OCI-LY7 (cell line): ENCODE results near the gene CFAP90. TPM values are rescaled to one million over a fixed set of nuclear protein-coding genes. Genes with fewer than 3 reads are reported as not detected.

Experiments
- BruUV-seq: library from RNA; stranded (reverse); fragments of 400-500 nt; replicated peaks from 2 replicates; lab custom pipeline; 2021; lab: Mats Ljungman, UMichigan
- CTCF ChIA-PET: fragments of 300-600 bp; sonication (Branson Sonifier 250); formaldehyde crosslinking; loops from one replicate; lab custom pipeline; 2022; ENCODE audit warnings: antibody characterized with exemption; ENCODE audit not compliant: unreplicated experiment; lab: Charles Lee
- POLR2A ChIA-PET: fragments of 300-600 bp; sonication (Branson Sonifier 250); formaldehyde crosslinking; loops from one replicate; lab custom pipeline; 2022; ENCODE audit warnings: antibody characterized with exemption; lab: Charles Lee
- DNase-seq: peaks from one replicate; pipeline ENCODE4 v3.0.0-alpha.2; 2015; ENCODE audit warnings: low spot score
- H2AFZ ChIP-seq: fragments of 200-600 bp; sonication (generic), shearing (Covaris generic); 2 replicates; pipeline ENCODE4 v1.6.1; 2014; ENCODE audit warnings: mild to moderate bottlenecking, antibody characterized with exemption, low read length, moderate library complexity
- H3K27ac ChIP-seq: fragments of 200-600 bp; sonication (generic); 2 replicates; pipeline ENCODE4 v1.5.1; 2014; ENCODE audit warnings: mixed run types, low read depth, mild to moderate bottlenecking, moderate library complexity, low read length, inconsistent platforms; ENCODE audit not compliant: poor library complexity, severe bottlenecking
- H3K36me3 ChIP-seq: fragments of 200-600 bp; sonication (generic); 2 replicates; pipeline ENCODE4 v1.6.1; 2014; ENCODE audit warnings: mild to moderate bottlenecking, antibody characterized with exemption, low read length, moderate library complexity, mixed read lengths; ENCODE audit not compliant: insufficient read depth
- H3K4me1 ChIP-seq: fragments of 200-600 bp; sonication (generic); 2 replicates; pipeline ENCODE4 v1.5.1; 2014; ENCODE audit warnings: mild to moderate bottlenecking, low read length; ENCODE audit not compliant: insufficient read depth, poor library complexity, severe bottlenecking
- H3K4me2 ChIP-seq: fragments of 200-600 bp; sonication (generic); 2 replicates; pipeline ENCODE4 v1.6.1; 2014; ENCODE audit warnings: mild to moderate bottlenecking, low read length
- H3K4me3 ChIP-seq: fragments of 200-600 bp; sonication (generic); 2 replicates; pipeline ENCODE4 v1.5.1; 2014; ENCODE audit warnings: mild to moderate bottlenecking, low read depth, low read length; ENCODE audit not compliant: poor library complexity, severe bottlenecking
- H3K79me2 ChIP-seq: fragments of 200-600 bp; sonication (generic); 2 replicates; pipeline ENCODE4 v1.6.1; 2016; ENCODE audit warnings: low read depth, mild to moderate bottlenecking, low read length, moderate library complexity, mixed read lengths; ENCODE audit not compliant: insufficient read depth
- H3K9me2 ChIP-seq: fragments of 200-600 bp; sonication (generic); 2 replicates; pipeline ENCODE4 v1.6.1; 2016; ENCODE audit warnings: mild to moderate bottlenecking, low read length, mixed read lengths; ENCODE audit not compliant: insufficient read depth
- H3K9me3 ChIP-seq: fragments of 200-600 bp; sonication (generic); 2 replicates; pipeline ENCODE4 v1.6.1; 2014; ENCODE audit warnings: mild to moderate bottlenecking, mixed run types, low read length, mixed read lengths
- H4K20me1 ChIP-seq: fragments of 200-600 bp; sonication (generic); 2 replicates; pipeline ENCODE4 v1.6.1; 2014; ENCODE audit warnings: mild to moderate bottlenecking, antibody characterized with exemption, low read length, moderate library complexity, mixed read lengths; ENCODE audit not compliant: insufficient read depth
- CTCF ChIP-seq: fragments of 200-600 bp; sonication (generic); conservative IDR thresholded peaks from 2 replicates; pipeline ENCODE4 v1.5.1; 2014; ENCODE audit warnings: mild to moderate bottlenecking, antibody characterized with exemption, low read length, moderate library complexity, mixed read lengths
- EZH2phosphoT487 ChIP-seq: fragments of 200-600 bp; sonication (generic); IDR thresholded peaks from 2 replicates; pipeline ENCODE4 v1.6.1; 2018; ENCODE audit warnings: low read depth, borderline replicate concordance, mild to moderate bottlenecking, mixed run types, antibody characterized with exemption, low read length, moderate library complexity, mixed read lengths
- intact Hi-C: fragments of 100-400 bp; cut with micrococcal nuclease; formaldehyde crosslinking; loops from one replicate; pipeline ENCODE4 v1.10.0; 2022; ENCODE audit not compliant: unreplicated experiment
- total RNA-seq, 2 experiments: library from RNA; depleted of rRNA in 1 of 2; stranded (reverse); fragments of >200 nt in 1 of 2; shearing (Covaris generic) in 1 of 2; gene quantifications; 2 replicates each; pipeline ENCODE4 v1.2.3, GENCODE V29; 2014 to 2022

CFAP90 gene
- total RNA-seq, 2 experiments from 2014 or later, result not detected

GRCh38 chr5:7813576-7813975 is 37.4 kb downstream of the CFAP90 start:
- TF ChIP-seq CTCF (no peak), EZH2phosphoT487 (no peak)
- BruUV-seq, result no TSS peak
- H3K9me2 ChIP-seq, result no peaks in the 10 kb centered on the region
- no peak overlapping the region for H2AFZ ChIP-seq
- no peak for DNase-seq
- H3K4me3 ChIP-seq, result no peak overlapping the region
- H4K20me1 ChIP-seq, result no peaks in the 10 kb centered on the region
- no peak overlapping the region for H3K27ac ChIP-seq
- H3K9me3 ChIP-seq, result no peaks in the 10 kb centered on the region
- POLR2A ChIA-PET, result no interaction called here
- CTCF ChIA-PET, result interaction anchor here (0.6 kb wide), 1 partner anchor 157 kb away, joined by 3 read pairs; no protein-coding TSS in a partner anchor
- H3K4me1 ChIP-seq, result no peaks in the 10 kb centered on the region
- H3K79me2 ChIP-seq, result no peaks in the 10 kb centered on the region
- no peak overlapping the region for H3K4me2 ChIP-seq
- intact Hi-C loops, result no loop called here
- H3K36me3 ChIP-seq, result no peaks in the 10 kb centered on the region

GRCh38 chr5:7813007-7813406 is 37.9 kb downstream of the CFAP90 start:
- ChIA-PET POLR2A (no interaction called here), CTCF (interaction anchor here (0.6 kb wide), 1 partner anchor 157 kb away, joined by 3 read pairs; no protein-coding TSS in a partner anchor)
- Histone ChIP-seq H2AFZ (no peak overlapping the region), H3K4me2 (no peak overlapping the region), H3K4me1 (no peaks in the 10 kb centered on the region), H3K27ac (no peak overlapping the region), H3K9me2 (no peaks in the 10 kb centered on the region), H3K79me2 (no peaks in the 10 kb centered on the region), H4K20me1 (no peaks in the 10 kb centered on the region), H3K9me3 (no peaks in the 10 kb centered on the region), H3K36me3 (no peaks in the 10 kb centered on the region), H3K4me3 (no peak overlapping the region)
- DNase-seq, result no peak
- no TSS peak for BruUV-seq
- TF ChIP-seq CTCF (no peak), EZH2phosphoT487 (no peak)
- intact Hi-C loops, result no loop called here

GRCh38 chr5:7811715-7812114 is 39.2 kb downstream of the CFAP90 start:
- H2AFZ ChIP-seq, result no peak overlapping the region
- no peak overlapping the region for H3K4me3 ChIP-seq
- no peaks in the 10 kb centered on the region for H3K9me3 ChIP-seq
- intact Hi-C loops, result no loop called here
- H3K4me2 ChIP-seq, result no peak overlapping the region
- H3K79me2 ChIP-seq, result no peaks in the 10 kb centered on the region
- no TSS peak for BruUV-seq
- TF ChIP-seq CTCF (no peak), EZH2phosphoT487 (no peak)
- no peaks in the 10 kb centered on the region for H3K36me3 ChIP-seq
- no peak overlapping the region for H3K27ac ChIP-seq
- CTCF ChIA-PET, result no interaction called here
- no peaks in the 10 kb centered on the region for H4K20me1 ChIP-seq
- no peaks in the 10 kb centered on the region for H3K9me2 ChIP-seq
- no peak for DNase-seq
- H3K4me1 ChIP-seq, result no peaks in the 10 kb centered on the region
- POLR2A ChIA-PET, result interaction anchor here (0.6 kb wide), 1 partner anchor 122 kb away, joined by 3 read pairs; no protein-coding TSS in a partner anchor
